ENCODE results near the gene ANKRD13A. TPM values are rescaled to one million over a fixed set of nuclear protein-coding genes. Genes with fewer than 3 reads are reported as not detected.
A peak's percentile ranks its signal among the peaks of the same experiment; 100 is the strongest.

ANKRD13A gene
- total and polyA plus RNA-seq, 2 of the 13 experiments (the other 11 are each of a cell fraction or from before 2014, with no cell fraction given): 34.1 to 41.6 TPM

DNA sequence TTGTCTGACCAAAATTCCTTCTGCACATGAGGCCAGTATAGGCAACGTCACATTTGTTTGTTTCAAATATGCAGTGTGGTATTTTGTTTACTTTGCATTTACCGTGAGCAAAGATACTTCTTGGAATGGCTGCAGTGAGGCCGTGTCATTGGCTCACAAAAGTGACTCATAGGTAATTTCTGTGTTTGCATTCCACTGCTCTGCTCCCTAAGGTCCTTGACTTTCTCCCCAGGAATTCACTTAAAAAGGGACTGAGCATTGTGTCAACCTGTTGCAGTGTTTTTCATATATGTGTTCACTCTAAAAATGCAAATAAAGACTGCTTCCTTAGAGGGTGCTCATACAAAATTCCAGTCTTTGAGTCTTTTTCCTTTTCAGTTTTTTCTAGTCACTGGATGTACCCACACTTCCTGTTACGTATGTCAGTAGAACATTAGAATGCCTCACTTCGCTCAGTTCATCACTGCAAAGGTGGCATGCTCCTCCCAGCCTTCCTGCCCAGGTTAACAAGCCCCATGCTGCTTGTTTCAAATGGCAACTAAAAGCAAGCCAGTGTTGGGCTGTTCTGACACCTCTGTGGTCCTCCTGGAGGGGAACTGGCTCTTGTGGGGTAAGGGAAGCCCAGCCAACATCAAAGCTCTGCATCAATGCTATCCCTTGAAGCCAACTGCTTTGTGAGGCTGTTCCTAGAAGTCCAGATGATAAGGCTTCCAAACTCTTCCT, 40.0 kb downstream of the ANKRD13A start:
- H3K9ac ChIP-seq (ENCODE audit: insufficient read depth, low read depth, low read length): peak overlapping the region; percentile 78
- H3K27me3 ChIP-seq (ENCODE audit: control insufficient read depth in 1 of 2, insufficient read depth in 2 of 2, low read length in 2 of 2): no peaks in the 10 kb centered on the region
- no peaks in the 10 kb centered on the region for H4K20me1 ChIP-seq (ENCODE audit: insufficient read depth, low read length)
- ATAC-seq (peak; percentile 88), DNase-seq (ENCODE audit: low spot score) (peak; percentile 99), FAIRE-seq (peak; percentile 98)
- BruUV-seq (replicated peaks): TSS peak; percentile 74
- 1% methylated on average over 5 of the region's 5 CpGs for WGBS (ENCODE audit: low lambda C conversion rate)
- intact Hi-C loops (cut with micrococcal nuclease; ENCODE audit: unreplicated experiment): loop anchor here (1.0 to 2.0 kb wide), 2 partner anchors 40 to 52 kb away; partner anchors contain the start of gene ANKRD13A
- in situ Hi-C loops (cut with HindIII; ENCODE audit: extremely low pct_ligation_motif_present, low pct_unique_long_range_greater_than_20kb): no loop called here
- no peak overlapping the region for H2AFZ ChIP-seq (ENCODE audit: low read length)
- peak overlapping the region; percentile 76 for H3K4me2 ChIP-seq (ENCODE audit: low read depth, low read length)
- H3K36me3 ChIP-seq (replicated peaks in 1 of 2; ENCODE audit: control insufficient read depth in 1 of 2, insufficient read depth in 2 of 2, low read length in 2 of 2): peaks cover 8 to 31% of the 10 kb centered on the region in 2 experiments
- CTCF ChIA-PET (ENCODE audit: low intra/inter-chr PET ratio, low total read pairs): no interaction called here
- peak overlapping the region; percentile 96 for H3K27ac ChIP-seq (ENCODE audit: extremely low read length, insufficient read depth, low read length)
- POLR2A ChIA-PET: interaction anchor here (0.8 to 1.7 kb wide), 5 partner anchors 21 to 52 kb away, joined by 3 to 6 read pairs (median 3); no protein-coding TSS in a partner anchor
- H3K4me1 ChIP-seq (ENCODE audit: insufficient read depth, low read length): peaks cover 95% of the 10 kb centered on the region
- H3K79me2 ChIP-seq (ENCODE audit: insufficient read depth, low read length): peaks cover 12% of the 10 kb centered on the region
- no peaks in the 10 kb centered on the region for H3K9me3 ChIP-seq (ENCODE audit: low read length)
- peak overlapping the region in 1 of 3 experiments; percentile 34; a peak in 1 of 6 replicates for H3K4me3 ChIP-seq (replicated peaks in 1 of 3; ENCODE audit: insufficient read depth in 1 of 3, low read depth in 2 of 3, low read length in 3 of 3)
- TF ChIP-seq NBN (conservative IDR thresholded peaks at IDR 0.05) (no peak), ZNF20 (CRISPR knock-in tag; IDR thresholded peaks at IDR 0.05) (no peak), GATA4 (IDR thresholded peaks at IDR 0.05; ENCODE audit: borderline replicate concordance, low read depth) (peak; percentile 25), RFXAP (CRISPR knock-in tag; IDR thresholded peaks at IDR 0.05; ENCODE audit: borderline replicate concordance) (no peak), DNMT1 (CRISPR knock-in tag; IDR thresholded peaks at IDR 0.05) (no peak), POGZ (CRISPR knock-in tag; IDR thresholded peaks at IDR 0.05) (no peak; the same call in none of the 2 replicates), SOX13 (IDR thresholded peaks at IDR 0.05) (peak; percentile 68), SOX13 (CRISPR knock-in tag; conservative IDR thresholded peaks at IDR 0.05 in 1 of 2, IDR thresholded peaks at IDR 0.05 in 1 of 2) (peak in 1 of 2 experiments; percentile 98; a peak in 2 of 4 replicates), SMC3 (IDR thresholded peaks at IDR 0.05; ENCODE audit: low read length) (no peak), ZNF660 (CRISPR knock-in tag; IDR thresholded peaks at IDR 0.05; ENCODE audit: borderline replicate concordance, low read depth) (no peak), MTA1 (CRISPR knock-in tag; IDR thresholded peaks at IDR 0.05; ENCODE audit: borderline replicate concordance) (no peak), NFIB (CRISPR knock-in tag; IDR thresholded peaks at IDR 0.05; ENCODE audit: borderline replicate concordance) (no peak), ZNF3 (CRISPR knock-in tag; IDR thresholded peaks at IDR 0.05) (no peak), NFRKB (IDR thresholded peaks at IDR 0.05) (no peak), ARNT2 (CRISPR knock-in tag; IDR thresholded peaks at IDR 0.05; ENCODE audit: low read depth) (no peak), RARG (CRISPR knock-in tag; IDR thresholded peaks at IDR 0.05; ENCODE audit: low read depth) (no peak), LCORL (IDR thresholded peaks at IDR 0.05) (peak; percentile 31; the same call in 1 of the 2 replicates), LCORL (CRISPR knock-in tag; IDR thresholded peaks at IDR 0.05) (peak; percentile 83), ZNF879 (CRISPR knock-in tag; IDR thresholded peaks at IDR 0.05) (no peak), SP4 (CRISPR knock-in tag; IDR thresholded peaks at IDR 0.05) (no peak), TBX3 (IDR thresholded peaks at IDR 0.05; ENCODE audit: borderline replicate concordance) (no peak; the same call in 1 of the 2 replicates), SIX4 (CRISPR knock-in tag; IDR thresholded peaks at IDR 0.05) (0 out of 2 replicates have a peak, but pooled peaks have one; percentile 11), FLYWCH1 (CRISPR knock-in tag; IDR thresholded peaks at IDR 0.05) (no peak)
- TF ChIP-seq, protein P1, sequence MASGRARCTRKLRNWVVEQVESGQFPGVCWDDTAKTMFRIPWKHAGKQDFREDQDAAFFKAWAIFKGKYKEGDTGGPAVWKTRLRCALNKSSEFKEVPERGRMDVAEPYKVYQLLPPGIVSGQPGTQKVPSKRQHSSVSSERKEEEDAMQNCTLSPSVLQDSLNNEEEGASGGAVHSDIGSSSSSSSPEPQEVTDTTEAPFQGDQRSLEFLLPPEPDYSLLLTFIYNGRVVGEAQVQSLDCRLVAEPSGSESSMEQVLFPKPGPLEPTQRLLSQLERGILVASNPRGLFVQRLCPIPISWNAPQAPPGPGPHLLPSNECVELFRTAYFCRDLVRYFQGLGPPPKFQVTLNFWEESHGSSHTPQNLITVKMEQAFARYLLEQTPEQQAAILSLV (CRISPR knock-in tag; IDR thresholded peaks at IDR 0.05; ENCODE audit: borderline replicate concordance): no peak
- TF ChIP-seq, protein P2, sequence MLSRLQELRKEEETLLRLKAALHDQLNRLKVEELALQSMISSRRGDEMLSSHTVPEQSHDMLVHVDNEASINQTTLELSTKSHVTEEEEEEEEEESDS (CRISPR knock-in tag; IDR thresholded peaks at IDR 0.05; ENCODE audit: borderline replicate concordance): no peak

All from HepG2 (cell line).